Endodermal cell (in vitro differentiated cells): ENCODE data around the gene MAP3K2. TPM values are rescaled to one million over a fixed set of nuclear protein-coding genes. Genes with fewer than 3 reads are reported as not detected.

Experiments used
- DNase-seq: peaks from one replicate; pipeline ENCODE4 v3.0.0-alpha.2; 2017
- H3K27ac ChIP-seq: 2 replicates; pipeline ENCODE4 v1.5.1; 2013; ENCODE audit warnings: mild to moderate bottlenecking, low read depth, low read length, moderate library complexity
- H3K27me3 ChIP-seq: 2 replicates; pipeline ENCODE4 v1.6.1; 2013; ENCODE audit warnings: mild to moderate bottlenecking, low read length, moderate library complexity; ENCODE audit not compliant: insufficient read depth, control insufficient read depth, poor library complexity, severe bottlenecking
- H3K36me3 ChIP-seq: 2 replicates; pipeline ENCODE4 v1.7.0; 2013; ENCODE audit warnings: mild to moderate bottlenecking, low read length, moderate library complexity; ENCODE audit not compliant: control insufficient read depth, insufficient read depth
- H3K4me1 ChIP-seq: one replicate; pipeline ENCODE4 v1.7.0; 2013; ENCODE audit warnings: low read length; ENCODE audit not compliant: control insufficient read depth, insufficient read depth
- H3K4me3 ChIP-seq: 2 replicates; pipeline ENCODE4 v1.5.1; 2013; ENCODE audit warnings: mild to moderate bottlenecking, low read length, moderate library complexity
- H3K9ac ChIP-seq: 2 replicates; pipeline ENCODE4 v1.6.1; 2013; ENCODE audit warnings: mild to moderate bottlenecking, low read length, moderate library complexity; ENCODE audit not compliant: poor library complexity, severe bottlenecking; ENCODE audit errors: extremely low read depth
- H3K9me3 ChIP-seq: 2 replicates; pipeline ENCODE4 v1.6.1; 2013; ENCODE audit warnings: mild to moderate bottlenecking, low read length, moderate library complexity; ENCODE audit not compliant: control insufficient read depth
- H3K27ac Mint-ChIP-seq: 2 replicates; pipeline ENCODE4 v1.8.0; 2020; ENCODE audit warnings: mixed read lengths
- H3K27me3 Mint-ChIP-seq: 2 replicates; pipeline ENCODE4 v1.8.0; 2021; ENCODE audit warnings: mild to moderate bottlenecking, mixed read lengths; ENCODE audit not compliant: insufficient read depth
- H3K36me3 Mint-ChIP-seq: 2 replicates; pipeline ENCODE4 v1.8.0; 2020; ENCODE audit warnings: low read depth, mixed read lengths
- H3K4me1 Mint-ChIP-seq: 2 replicates; pipeline ENCODE4 v1.8.0; 2020; ENCODE audit warnings: mixed read lengths
- H3K4me3 Mint-ChIP-seq: 2 replicates; pipeline ENCODE4 v1.8.0; 2020; ENCODE audit warnings: mild to moderate bottlenecking, moderate library complexity, mixed read lengths
- H3K9me3 Mint-ChIP-seq: 2 replicates; pipeline ENCODE4 v1.8.0; 2020; ENCODE audit warnings: mild to moderate bottlenecking, mixed read lengths
- CTCF ChIP-seq: fragments of 200-600 bp; sonication (generic); conservative IDR thresholded peaks from 2 replicates; pipeline ENCODE4 v1.5.0; 2021; ENCODE audit warnings: antibody characterized with exemption, mild to moderate bottlenecking
- WGBS, 2 experiments: methylation state at CpG; one replicate each; pipeline versions ENCODE4 v1.1.5 to v1.1.7; 2013; ENCODE audit warnings: missing lambda C conversion rate in 2 of 2, mixed read lengths in 1 of 2; ENCODE audit not compliant: insufficient coverage in 1 of 2, insufficient read length in 1 of 2; 5-methylcytosine and 5-hydroxymethylcytosine counted together
- total RNA-seq, 2 donors: library from RNA; stranded (reverse); fragmentation: NEBNext Ultra II Directional in 1 of 2; extraction: Animal tissue kit (Norgen Biotek cat#: 25700) in 1 of 2; gene quantifications; 2 replicates in 1 of 2; 3 replicates in 1 of 2; pipeline ENCODE4 v1.2.1, GENCODE V29; 2021

Gene MAP3K2
- total RNA-seq, 2 donors from 2014 or later, result 27.9 to 31.6 TPM

GRCh38 chr2:127314193-127314988, 73.4 kb downstream of the MAP3K2 start:
- Histone ChIP-seq H3K36me3 (peaks cover 72% of the 10 kb centered on the region), H3K27ac (no peak overlapping the region), H3K9me3 (no peaks in the 10 kb centered on the region), H3K4me3 (no peak overlapping the region), H3K9ac (no peak overlapping the region), H3K4me1 (no peaks in the 10 kb centered on the region), H3K27me3 (no peaks in the 10 kb centered on the region)
- H3K27ac Mint-ChIP-seq, result no peak overlapping the region
- H3K36me3 Mint-ChIP-seq, result peaks cover 50% of the 10 kb centered on the region
- WGBS, 2 experiments, result 96 to 100% methylated on average over 2 to 7 of the region's 7 CpGs
- H3K27me3 Mint-ChIP-seq, result no peaks in the 10 kb centered on the region
- no peaks in the 10 kb centered on the region for H3K4me1 Mint-ChIP-seq
- H3K9me3 Mint-ChIP-seq, result no peaks in the 10 kb centered on the region
- TF ChIP-seq CTCF, result no peak
- DNase-seq, result no peak
- no peak overlapping the region for H3K4me3 Mint-ChIP-seq

GRCh38 chr2:127313406-127313805, 74.4 kb downstream of the MAP3K2 start:
- Histone ChIP-seq H3K27me3 (no peaks in the 10 kb centered on the region), H3K36me3 (peaks cover 72% of the 10 kb centered on the region), H3K4me3 (no peak overlapping the region), H3K9me3 (no peaks in the 10 kb centered on the region), H3K27ac (no peak overlapping the region), H3K9ac (no peak overlapping the region), H3K4me1 (no peaks in the 10 kb centered on the region)
- H3K27me3 Mint-ChIP-seq, result no peaks in the 10 kb centered on the region
- peaks cover 44% of the 10 kb centered on the region for H3K36me3 Mint-ChIP-seq
- H3K4me3 Mint-ChIP-seq, result no peak overlapping the region
- H3K27ac Mint-ChIP-seq, result no peak overlapping the region
- H3K9me3 Mint-ChIP-seq, result no peaks in the 10 kb centered on the region
- WGBS, 2 experiments, result 100% methylated on average over 3 of the region's 3 CpGs; no CpG with 5 or more reads in 1 of the 2 experiments
- H3K4me1 Mint-ChIP-seq, result no peaks in the 10 kb centered on the region
- no peak for TF ChIP-seq CTCF
- no peak for DNase-seq

- H3K27ac Mint-ChIP-seq, result no peak overlapping the region
- Histone ChIP-seq H3K27ac (no peak overlapping the region), H3K27me3 (no peaks in the 10 kb centered on the region), H3K4me1 (no peaks in the 10 kb centered on the region), H3K36me3 (peaks cover 71% of the 10 kb centered on the region), H3K9ac (no peak overlapping the region), H3K4me3 (no peak overlapping the region), H3K9me3 (no peaks in the 10 kb centered on the region)
- H3K9me3 Mint-ChIP-seq, result no peaks in the 10 kb centered on the region
- no peak for TF ChIP-seq CTCF
- H3K4me1 Mint-ChIP-seq, result no peaks in the 10 kb centered on the region
- no peaks in the 10 kb centered on the region for H3K27me3 Mint-ChIP-seq
- H3K36me3 Mint-ChIP-seq, result peaks cover 32% of the 10 kb centered on the region
- no peak overlapping the region for H3K4me3 Mint-ChIP-seq
- 87 to 100% methylated on average over 2 to 3 of the region's 3 CpGs for WGBS, 2 experiments
- no peak for DNase-seq
Measured at GRCh38 chr2:127310980-127311379, 76.8 kb downstream of the MAP3K2 start.
